GM12878 (cell line): ENCODE results near the gene CCDC32. TPM values are rescaled to one million over a fixed set of nuclear protein-coding genes. Genes with fewer than 3 reads are reported as not detected.

ENCODE experiments used
- BHLHE40 ChIP-seq, 2 experiments: fragments of 450-650 bp in 1 of 2; IDR thresholded peaks; 2 replicates each; pipeline ENCODE4 v1.6.1; 2011 to 2017; ENCODE audit warnings: low read depth in 2 of 2, borderline replicate concordance in 1 of 2, improper control_type of control experiment in 1 of 2, low read length in 1 of 2, mild to moderate bottlenecking in 1 of 2
- KAT2A ChIP-seq: conservative IDR thresholded peaks from 2 replicates; pipeline ENCODE4 v1.6.1; 2011; ENCODE audit warnings: low read depth, low read length; ENCODE audit not compliant: control insufficient read depth
- MYC ChIP-seq: IDR thresholded peaks from 2 replicates; pipeline ENCODE4 v1.6.1; 2011; ENCODE audit warnings: mild to moderate bottlenecking, low read length, moderate library complexity, inconsistent platforms; ENCODE audit not compliant: insufficient read depth, insufficient replicate concordance, insufficient read length, severe bottlenecking
- PAX5 ChIP-seq: IDR thresholded peaks from 2 replicates; pipeline ENCODE4 v1.6.1; 2011; ENCODE audit warnings: low read depth, low read length, borderline replicate concordance
- SIX5 ChIP-seq: IDR thresholded peaks from 2 replicates; pipeline ENCODE4 v1.6.1; 2011; ENCODE audit warnings: mild to moderate bottlenecking, low read depth, low read length, moderate library complexity; ENCODE audit not compliant: severe bottlenecking
- SP1 ChIP-seq: IDR thresholded peaks from one replicate; pipeline ENCODE4 v1.6.1; 2011; ENCODE audit warnings: low read depth, low read length
- TBL1XR1 ChIP-seq: IDR thresholded peaks from 2 replicates; pipeline ENCODE4 v1.6.1; 2012; ENCODE audit warnings: low read depth, low read length, improper control_type of control experiment
- polyA plus RNA-seq, 11 experiments: library from polyadenylated mRNA; depleted of rRNA in 4 of 11; unstranded in 6 of 11; stranded (reverse) in 5 of 11; fragments of >200 nt; fragmentation: Nextera tagmentation in 4 of 11; fragmentation: Illumina TruSeq in 1 of 11; extraction: Ambion mirVana in 4 of 11; extraction: Trizol in 1 of 11; gene quantifications; 1 replicate in 1 of 11; 2 replicates in 10 of 11; pipeline versions ENCODE4 v1.2.1 to v1.2.3, GENCODE V29; 2011 to 2016; ENCODE audit warnings: inconsistent platforms in 2 of 11, missing spikeins in 2 of 11, low read depth in 1 of 11
- total RNA-seq, 4 experiments: library from RNA; depleted of rRNA in 3 of 4; stranded (reverse); fragments of >200 nt in 3 of 4; fragmentation: Illumina TruSeq in 1 of 4; extraction: Trizol in 1 of 4; gene quantifications; 2 replicates each; pipeline versions ENCODE4 v1.2.1 to v1.2.3, GENCODE V29; 2013 to 2021
- TF ChIP-seq, protein P1 (sequence below): fragments of 150-350 bp; IDR thresholded peaks from 2 replicates; pipeline ENCODE4 v1.6.1; 2014; ENCODE audit warnings: mild to moderate bottlenecking, low read depth, low read length
- TF ChIP-seq, protein P2 (sequence below): fragments of 450-650 bp; IDR thresholded peaks from 2 replicates; pipeline ENCODE4 v1.6.1; 2017; ENCODE audit warnings: borderline replicate concordance
- TF ChIP-seq, protein P3 (sequence below): fragments of 450-650 bp; IDR thresholded peaks from 2 replicates; pipeline ENCODE4 v1.6.1; 2017; ENCODE audit warnings: antibody characterized with exemption, mild to moderate bottlenecking, moderate library complexity
- TF ChIP-seq, protein P4 (sequence below): fragments of 450-650 bp; conservative IDR thresholded peaks from 2 replicates; pipeline ENCODE4 v1.6.1; 2017; ENCODE audit warnings: mild to moderate bottlenecking, moderate library complexity

Gene CCDC32
- total and polyA plus RNA-seq, 10 of the 15 experiments (the other 5 are each of a cell fraction or from before 2014, with no cell fraction given) = 30.2 to 74.3 (median 46.5) TPM

DNA sequence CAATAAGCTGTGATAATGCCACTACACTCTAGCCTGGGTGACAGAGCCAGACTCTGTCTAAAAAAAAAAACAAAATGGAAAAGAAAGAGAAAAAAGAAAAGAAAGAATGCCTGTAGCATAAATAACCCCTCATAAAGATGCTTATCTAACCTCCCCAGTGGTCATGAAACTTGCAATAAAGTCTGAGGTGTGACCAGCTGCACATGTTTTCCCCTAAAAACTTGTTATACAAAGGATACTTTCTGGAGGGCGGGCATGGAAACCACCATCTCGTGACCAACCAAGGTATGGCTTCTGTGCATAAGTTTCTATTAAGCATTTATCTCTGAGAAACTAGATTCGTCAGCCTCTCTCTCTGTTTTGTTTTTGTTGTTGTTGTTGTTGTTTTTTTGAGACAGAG, 21.8 kb downstream of the CCDC32 start (continued):
- TF ChIP-seq MYC (no peak), TBL1XR1 (no peak), KAT2A (no peak), PAX5 (peak; percentile 55; the same call in 1 of the 2 replicates), SP1 (peak; percentile 30), SIX5 (no peak), BHLHE40 (IDR thresholded peaks at IDR 0.05; ENCODE audit: borderline replicate concordance in 1 of 2, low read depth in 2 of 2, low read length in 1 of 2) (peak; percentile 87 to 91)
- TF ChIP-seq, protein P1, sequence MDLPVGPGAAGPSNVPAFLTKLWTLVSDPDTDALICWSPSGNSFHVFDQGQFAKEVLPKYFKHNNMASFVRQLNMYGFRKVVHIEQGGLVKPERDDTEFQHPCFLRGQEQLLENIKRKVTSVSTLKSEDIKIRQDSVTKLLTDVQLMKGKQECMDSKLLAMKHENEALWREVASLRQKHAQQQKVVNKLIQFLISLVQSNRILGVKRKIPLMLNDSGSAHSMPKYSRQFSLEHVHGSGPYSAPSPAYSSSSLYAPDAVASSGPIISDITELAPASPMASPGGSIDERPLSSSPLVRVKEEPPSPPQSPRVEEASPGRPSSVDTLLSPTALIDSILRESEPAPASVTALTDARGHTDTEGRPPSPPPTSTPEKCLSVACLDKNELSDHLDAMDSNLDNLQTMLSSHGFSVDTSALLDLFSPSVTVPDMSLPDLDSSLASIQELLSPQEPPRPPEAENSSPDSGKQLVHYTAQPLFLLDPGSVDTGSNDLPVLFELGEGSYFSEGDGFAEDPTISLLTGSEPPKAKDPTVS = no peak
- TF ChIP-seq, protein P2, sequence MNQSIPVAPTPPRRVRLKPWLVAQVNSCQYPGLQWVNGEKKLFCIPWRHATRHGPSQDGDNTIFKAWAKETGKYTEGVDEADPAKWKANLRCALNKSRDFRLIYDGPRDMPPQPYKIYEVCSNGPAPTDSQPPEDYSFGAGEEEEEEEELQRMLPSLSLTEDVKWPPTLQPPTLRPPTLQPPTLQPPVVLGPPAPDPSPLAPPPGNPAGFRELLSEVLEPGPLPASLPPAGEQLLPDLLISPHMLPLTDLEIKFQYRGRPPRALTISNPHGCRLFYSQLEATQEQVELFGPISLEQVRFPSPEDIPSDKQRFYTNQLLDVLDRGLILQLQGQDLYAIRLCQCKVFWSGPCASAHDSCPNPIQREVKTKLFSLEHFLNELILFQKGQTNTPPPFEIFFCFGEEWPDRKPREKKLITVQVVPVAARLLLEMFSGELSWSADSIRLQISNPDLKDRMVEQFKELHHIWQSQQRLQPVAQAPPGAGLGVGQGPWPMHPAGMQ = no peak
- TF ChIP-seq, protein P3, sequence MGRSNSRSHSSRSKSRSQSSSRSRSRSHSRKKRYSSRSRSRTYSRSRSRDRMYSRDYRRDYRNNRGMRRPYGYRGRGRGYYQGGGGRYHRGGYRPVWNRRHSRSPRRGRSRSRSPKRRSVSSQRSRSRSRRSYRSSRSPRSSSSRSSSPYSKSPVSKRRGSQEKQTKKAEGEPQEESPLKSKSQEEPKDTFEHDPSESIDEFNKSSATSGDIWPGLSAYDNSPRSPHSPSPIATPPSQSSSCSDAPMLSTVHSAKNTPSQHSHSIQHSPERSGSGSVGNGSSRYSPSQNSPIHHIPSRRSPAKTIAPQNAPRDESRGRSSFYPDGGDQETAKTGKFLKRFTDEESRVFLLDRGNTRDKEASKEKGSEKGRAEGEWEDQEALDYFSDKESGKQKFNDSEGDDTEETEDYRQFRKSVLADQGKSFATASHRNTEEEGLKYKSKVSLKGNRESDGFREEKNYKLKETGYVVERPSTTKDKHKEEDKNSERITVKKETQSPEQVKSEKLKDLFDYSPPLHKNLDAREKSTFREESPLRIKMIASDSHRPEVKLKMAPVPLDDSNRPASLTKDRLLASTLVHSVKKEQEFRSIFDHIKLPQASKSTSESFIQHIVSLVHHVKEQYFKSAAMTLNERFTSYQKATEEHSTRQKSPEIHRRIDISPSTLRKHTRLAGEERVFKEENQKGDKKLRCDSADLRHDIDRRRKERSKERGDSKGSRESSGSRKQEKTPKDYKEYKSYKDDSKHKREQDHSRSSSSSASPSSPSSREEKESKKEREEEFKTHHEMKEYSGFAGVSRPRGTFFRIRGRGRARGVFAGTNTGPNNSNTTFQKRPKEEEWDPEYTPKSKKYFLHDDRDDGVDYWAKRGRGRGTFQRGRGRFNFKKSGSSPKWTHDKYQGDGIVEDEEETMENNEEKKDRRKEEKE = no peak
- TF ChIP-seq, protein P4, sequence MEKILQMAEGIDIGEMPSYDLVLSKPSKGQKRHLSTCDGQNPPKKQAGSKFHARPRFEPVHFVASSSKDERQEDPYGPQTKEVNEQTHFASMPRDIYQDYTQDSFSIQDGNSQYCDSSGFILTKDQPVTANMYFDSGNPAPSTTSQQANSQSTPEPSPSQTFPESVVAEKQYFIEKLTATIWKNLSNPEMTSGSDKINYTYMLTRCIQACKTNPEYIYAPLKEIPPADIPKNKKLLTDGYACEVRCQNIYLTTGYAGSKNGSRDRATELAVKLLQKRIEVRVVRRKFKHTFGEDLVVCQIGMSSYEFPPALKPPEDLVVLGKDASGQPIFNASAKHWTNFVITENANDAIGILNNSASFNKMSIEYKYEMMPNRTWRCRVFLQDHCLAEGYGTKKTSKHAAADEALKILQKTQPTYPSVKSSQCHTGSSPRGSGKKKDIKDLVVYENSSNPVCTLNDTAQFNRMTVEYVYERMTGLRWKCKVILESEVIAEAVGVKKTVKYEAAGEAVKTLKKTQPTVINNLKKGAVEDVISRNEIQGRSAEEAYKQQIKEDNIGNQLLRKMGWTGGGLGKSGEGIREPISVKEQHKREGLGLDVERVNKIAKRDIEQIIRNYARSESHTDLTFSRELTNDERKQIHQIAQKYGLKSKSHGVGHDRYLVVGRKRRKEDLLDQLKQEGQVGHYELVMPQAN = no peak
